Duodenal mucosa (tissue), 2 donors: ENCODE results near the gene GULP1.
"Not testable (repeated sequence)": the region's sequence is repeated elsewhere in the genome, so short reads cannot be mapped to it uniquely, and the experiment has no call there.

Source experiments
- H3K27ac ChIP-seq: one replicate; pipeline ENCODE4 v1.7.0; 2013; ENCODE audit warnings: low read depth, low read length
- H3K27me3 ChIP-seq, 2 donors: one replicate each; pipeline ENCODE4 v1.7.0; 2013; ENCODE audit warnings: low read length in 2 of 2, control low read depth in 1 of 2; ENCODE audit not compliant: insufficient read depth in 2 of 2, control insufficient read depth in 1 of 2
- H3K36me3 ChIP-seq, 2 donors: one replicate each; pipeline ENCODE4 v1.7.0; 2013; ENCODE audit warnings: low read length in 2 of 2, control low read depth in 1 of 2; ENCODE audit not compliant: insufficient read depth in 2 of 2, control insufficient read depth in 1 of 2
- H3K4me1 ChIP-seq, 2 donors: one replicate each; pipeline ENCODE4 v1.7.0; 2013; ENCODE audit warnings: low read length in 2 of 2, control low read depth in 1 of 2; ENCODE audit not compliant: insufficient read depth in 2 of 2, control insufficient read depth in 1 of 2
- H3K4me3 ChIP-seq, 2 donors: one replicate each; pipeline ENCODE4 v1.7.0; 2013; ENCODE audit warnings: low read length in 2 of 2, low read depth in 1 of 2
- H3K9ac ChIP-seq, 2 donors: one replicate each; pipeline ENCODE4 v1.7.0; 2013; ENCODE audit warnings: low read length in 2 of 2, low read depth in 1 of 2
- H3K9me3 ChIP-seq, 2 donors: one replicate each; pipeline ENCODE4 v1.7.0; 2013; ENCODE audit warnings: low read length in 2 of 2, control low read depth in 1 of 2; ENCODE audit not compliant: control insufficient read depth in 1 of 2

The GULP1 gene

DNA sequence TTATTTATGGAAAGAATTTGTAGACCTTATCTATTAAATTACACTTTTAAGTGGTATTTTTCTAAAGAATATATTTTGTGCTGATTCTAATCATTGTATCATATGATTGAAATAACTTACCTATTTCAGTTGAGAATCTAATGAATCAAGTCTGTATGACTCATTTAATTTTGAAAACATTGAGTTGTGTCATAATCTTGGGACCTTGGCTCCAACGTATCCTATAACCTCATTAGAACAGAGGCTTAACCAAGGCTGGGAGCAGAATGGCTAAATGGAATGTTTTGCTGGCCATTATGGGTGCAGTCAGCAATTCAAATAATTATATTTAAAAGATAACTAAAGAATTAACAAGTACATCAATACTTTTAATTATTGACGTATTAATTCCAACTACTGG lies 19.6 kb upstream of the GULP1 start:
- Histone ChIP-seq H3K4me3 (no peak overlapping the region), H3K36me3 (no peaks in the 10 kb centered on the region), H3K27ac (no peak overlapping the region), H3K27me3 (no peaks in the 10 kb centered on the region), H3K4me1 (no peaks in the 10 kb centered on the region), H3K9me3 (no peaks in the 10 kb centered on the region), H3K9ac (no peak overlapping the region)

DNA sequence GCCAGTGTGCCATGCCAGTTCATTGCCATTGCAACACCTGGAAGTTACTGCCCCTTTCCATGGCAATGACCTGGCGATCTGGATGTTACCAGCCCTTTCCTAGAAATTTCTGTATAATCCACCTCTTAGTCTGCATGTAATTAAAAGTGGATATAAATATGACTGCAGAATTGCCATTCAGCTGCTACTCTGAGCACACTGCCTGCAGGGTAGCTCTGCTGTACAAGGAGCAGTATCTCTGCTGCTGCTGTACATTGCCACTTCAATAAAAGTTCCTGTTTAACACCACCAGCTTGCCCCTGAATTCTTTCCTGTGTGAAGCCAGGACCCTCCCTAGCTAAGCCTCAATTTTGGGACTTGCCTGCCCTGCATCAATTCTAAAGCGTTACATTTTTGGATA lies 17.4 kb upstream of the GULP1 start:
- no peak overlapping the region for H3K4me3 ChIP-seq
- H3K4me1 ChIP-seq, result no peaks in the 10 kb centered on the region
- no peak overlapping the region for H3K27ac ChIP-seq
- H3K9ac ChIP-seq, result no peak overlapping the region
- no peaks in the 10 kb centered on the region for H3K36me3 ChIP-seq
- no peaks in the 10 kb centered on the region for H3K27me3 ChIP-seq
- no peaks in the 10 kb centered on the region for H3K9me3 ChIP-seq

DNA sequence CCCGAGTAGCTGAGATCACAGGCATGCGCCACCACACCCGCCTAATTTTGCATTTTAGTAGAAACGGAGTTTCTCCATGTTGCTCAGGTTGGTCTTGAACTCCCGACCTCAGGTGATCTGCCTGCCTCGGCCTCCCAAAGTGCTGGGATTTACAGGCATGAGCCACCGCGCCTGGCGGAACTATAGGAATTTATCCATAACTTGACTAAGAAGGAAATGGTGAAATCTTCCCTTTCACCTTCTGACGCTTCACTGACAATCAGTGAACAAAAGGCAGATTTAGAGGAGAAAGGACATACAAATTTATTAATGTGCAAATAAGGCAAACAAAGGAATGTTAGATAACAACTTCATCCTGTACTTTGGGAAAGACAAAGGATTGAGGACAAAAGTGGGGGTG lies 15.4 kb upstream of the GULP1 start:
- Histone ChIP-seq H3K27me3 (no peaks in the 10 kb centered on the region), H3K9ac (no peak overlapping the region), H3K4me1 (no peaks in the 10 kb centered on the region), H3K4me3 (no peak overlapping the region), H3K36me3 (no peaks in the 10 kb centered on the region), H3K9me3 (no peaks in the 10 kb centered on the region), H3K27ac (no peak overlapping the region)

DNA sequence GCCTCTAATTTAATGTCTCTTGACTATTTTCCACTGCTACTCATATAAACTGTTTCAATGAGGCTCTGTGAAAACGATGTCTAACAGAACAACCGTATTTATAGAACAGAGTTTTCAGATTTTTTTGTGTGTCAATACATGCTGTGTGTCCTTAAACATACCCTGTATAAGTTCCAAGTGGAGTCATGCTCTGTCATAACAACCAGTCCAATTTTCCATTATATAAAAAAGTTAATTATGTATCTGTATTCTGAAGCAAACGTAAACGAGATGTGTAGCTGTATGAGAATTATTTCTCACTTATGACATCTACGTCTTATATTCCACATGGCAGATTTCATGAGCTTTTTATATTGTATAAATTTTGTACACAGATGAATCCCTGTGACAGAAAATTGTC lies 13.9 kb upstream of the GULP1 start:
- Histone ChIP-seq H3K4me1 (no peaks in the 10 kb centered on the region), H3K27me3 (no peaks in the 10 kb centered on the region), H3K27ac (no peak overlapping the region), H3K9ac (no peak overlapping the region), H3K36me3 (no peaks in the 10 kb centered on the region), H3K9me3 (no peaks in the 10 kb centered on the region), H3K4me3 (no peak overlapping the region)

- no peak overlapping the region for H3K4me3 ChIP-seq
- H3K27ac ChIP-seq, result no peak overlapping the region
- no peaks in the 10 kb centered on the region for H3K9me3 ChIP-seq
- no peaks in the 10 kb centered on the region for H3K4me1 ChIP-seq
- H3K36me3 ChIP-seq, result no peaks in the 10 kb centered on the region
- no peak overlapping the region for H3K9ac ChIP-seq
- H3K27me3 ChIP-seq, result no peaks in the 10 kb centered on the region
These were observed 13.1 kb upstream of the GULP1 start for GRCh38 chr2:188278388-188279092.

DNA sequence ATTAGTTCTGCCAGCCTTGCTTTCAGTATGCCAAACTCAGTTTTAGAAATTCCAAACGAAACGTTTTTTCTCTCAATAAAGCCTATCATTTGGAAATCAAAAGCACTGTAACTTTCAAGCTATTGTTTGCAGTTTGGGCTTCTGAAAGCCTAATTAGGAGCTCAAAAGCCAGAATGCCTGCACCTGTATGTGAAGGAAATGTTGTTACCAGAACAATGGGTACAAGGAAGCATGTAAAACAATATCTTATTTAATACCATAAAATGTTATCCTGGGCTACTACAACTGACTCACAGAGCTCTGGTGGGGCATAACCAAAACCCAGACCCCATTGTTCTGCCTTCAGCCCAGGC lies 12.6 kb upstream of the GULP1 start:
- Histone ChIP-seq H3K9ac (no peak overlapping the region), H3K27me3 (no peaks in the 10 kb centered on the region), H3K9me3 (no peaks in the 10 kb centered on the region), H3K27ac (no peak overlapping the region), H3K4me3 (no peak overlapping the region), H3K36me3 (no peaks in the 10 kb centered on the region), H3K4me1 (no peaks in the 10 kb centered on the region)

- H3K9me3 ChIP-seq, result no peaks in the 10 kb centered on the region
- no peaks in the 10 kb centered on the region for H3K27me3 ChIP-seq
- H3K4me3 ChIP-seq, result no peak overlapping the region
- no peak overlapping the region for H3K9ac ChIP-seq
- H3K4me1 ChIP-seq, result peaks cover 0 to 8% of the 10 kb centered on the region in 2 donors
- H3K27ac ChIP-seq, result no peak overlapping the region
- no peaks in the 10 kb centered on the region for H3K36me3 ChIP-seq
These were observed 10.9 kb upstream of the GULP1 start for GRCh38 chr2:188280811-188281222.

- no peaks in the 10 kb centered on the region for H3K9me3 ChIP-seq
- H3K9ac ChIP-seq, result no peak overlapping the region
- no peaks in the 10 kb centered on the region for H3K36me3 ChIP-seq
- no peak overlapping the region for H3K4me3 ChIP-seq
- no peak overlapping the region for H3K27ac ChIP-seq
- H3K27me3 ChIP-seq, result no peaks in the 10 kb centered on the region
- H3K4me1 ChIP-seq, result peaks cover 0 to 8% of the 10 kb centered on the region in 2 donors
These were observed 8.8 kb upstream of the GULP1 start for GRCh38 chr2:188282907-188283306.

- H3K27ac ChIP-seq, H3K4me3 ChIP-seq, H3K9ac ChIP-seq, H3K27me3 ChIP-seq, H3K36me3 ChIP-seq, H3K4me1 ChIP-seq, H3K9me3 ChIP-seq: not testable (repeated sequence)
These were observed 7.4 kb upstream of the GULP1 start for GRCh38 chr2:188284251-188284650.

- peaks cover 0 to 8% of the 10 kb centered on the region in 2 donors for H3K4me1 ChIP-seq
- no peak overlapping the region for H3K27ac ChIP-seq
- no peaks in the 10 kb centered on the region for H3K9me3 ChIP-seq
- H3K36me3 ChIP-seq, result no peaks in the 10 kb centered on the region
- no peaks in the 10 kb centered on the region for H3K27me3 ChIP-seq
- H3K4me3 ChIP-seq, result no peak overlapping the region
- H3K9ac ChIP-seq, result no peak overlapping the region
These were observed 6.6 kb upstream of the GULP1 start for GRCh38 chr2:188285049-188285448.

DNA sequence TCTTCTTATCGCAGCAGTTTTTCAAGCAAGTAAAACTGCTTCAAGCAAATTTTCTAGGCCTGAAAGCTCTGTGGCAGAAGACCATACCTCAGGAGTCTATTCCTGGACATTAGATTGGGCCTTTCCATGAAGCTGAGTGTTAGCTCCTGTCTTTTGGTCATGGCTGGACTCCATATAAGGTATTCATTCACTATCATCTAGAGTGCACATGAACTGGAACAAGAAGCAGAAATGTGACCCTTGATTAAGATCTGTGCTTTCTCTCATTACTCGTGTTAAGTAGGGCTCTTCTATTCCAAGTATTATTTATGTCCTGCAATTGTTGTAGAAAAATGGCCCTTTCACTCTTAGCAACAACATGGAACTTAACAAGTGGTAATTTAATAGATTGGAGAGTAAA lies 5.9 kb upstream of the GULP1 start:
- peaks cover 0 to 12% of the 10 kb centered on the region in 2 donors for H3K4me1 ChIP-seq
- H3K9me3 ChIP-seq, result no peaks in the 10 kb centered on the region
- H3K27ac ChIP-seq, result no peak overlapping the region
- H3K36me3 ChIP-seq, result no peaks in the 10 kb centered on the region
- H3K9ac ChIP-seq, result no peak overlapping the region
- H3K4me3 ChIP-seq, result no peak overlapping the region
- no peaks in the 10 kb centered on the region for H3K27me3 ChIP-seq
